H1 (cell line): Measurements from ENCODE around the gene TTC27. TPM values are rescaled to one million over a fixed set of nuclear protein-coding genes. Genes with fewer than 3 reads are reported as not detected.

Experiments
- CTCF ChIA-PET: fragments of 300-600 bp; sonication (Branson Sonifier 250); formaldehyde crosslinking; loops from one replicate; lab custom pipeline; 2021; ENCODE audit not compliant: partially characterized antibody; lab: Charles Lee
- POLR2A ChIA-PET: fragments of 300-600 bp; sonication (Branson Sonifier 250); formaldehyde crosslinking; loops from one replicate; lab custom pipeline; 2021; ENCODE audit warnings: inconsistent platforms; ENCODE audit not compliant: partially characterized antibody; lab: Charles Lee
- DNase-seq, 2 experiments: peaks; one replicate each; pipeline versions ENCODE4 v3.0.0 to v3.0.0-alpha.2; 2010 to 2022; ENCODE audit warnings: low spot score in 2 of 2, low read depth in 1 of 2, mixed read lengths in 1 of 2
- FAIRE-seq: peaks from 2 replicates; lab custom pipeline; 2011; peaks lifted over from hg19 to GRCh38; lab: Jason Lieb, UNC
- H2AFZ ChIP-seq: 2 replicates; pipeline ENCODE4 v1.8.1; 2012; ENCODE audit warnings: low read length, inconsistent platforms
- H2AK5ac ChIP-seq: 2 replicates; pipeline ENCODE4 v1.6.1; 2013; ENCODE audit warnings: low read depth, low read length
- H2BK120ac ChIP-seq: replicated peaks from 2 replicates; pipeline ENCODE3; 2013; ENCODE audit warnings: low read depth, low read length, inconsistent platforms
- H2BK12ac ChIP-seq: 2 replicates; pipeline ENCODE4 v1.6.1; 2013; ENCODE audit warnings: low read depth, low read length
- H2BK15ac ChIP-seq: 2 replicates; pipeline ENCODE4 v1.6.1; 2013; ENCODE audit warnings: low read length
- H2BK20ac ChIP-seq: 2 replicates; pipeline ENCODE4 v1.6.1; 2013; ENCODE audit warnings: low read length
- H2BK5ac ChIP-seq: 2 replicates; pipeline ENCODE4 v1.6.1; 2013; ENCODE audit warnings: low read depth, low read length
- H3K14ac ChIP-seq: 2 replicates; pipeline ENCODE4 v1.6.1; 2013; ENCODE audit warnings: inconsistent platforms; ENCODE audit not compliant: insufficient read length
- H3K18ac ChIP-seq: 2 replicates; pipeline ENCODE4 v1.6.1; 2013; ENCODE audit warnings: low read length; ENCODE audit errors: extremely low read depth
- H3K23ac ChIP-seq: 2 replicates; pipeline ENCODE4 v1.6.1; 2013; ENCODE audit warnings: inconsistent platforms; ENCODE audit not compliant: insufficient read length
- H3K23me2 ChIP-seq: 2 replicates; pipeline ENCODE4 v1.6.1; 2013; ENCODE audit warnings: low read depth, low read length
- H3K27ac ChIP-seq: 2 replicates; pipeline ENCODE4 v1.6.1; 2011; ENCODE audit warnings: low read depth, low read length, inconsistent platforms
- H3K27me3 ChIP-seq, 4 experiments: replicated peaks in 1 of 4; 1 replicate in 1 of 4; 2 replicates in 3 of 4; pipeline versions ENCODE4 v1.6.1 to v1.8.1; 2011 to 2013; ENCODE audit warnings: low read length in 3 of 4, mild to moderate bottlenecking in 3 of 4, inconsistent platforms in 2 of 4, mixed read lengths in 2 of 4, moderate library complexity in 1 of 4; ENCODE audit not compliant: control insufficient read depth in 3 of 4, insufficient read depth in 3 of 4; ENCODE audit errors: extremely low read depth in 1 of 4
- H3K36me3 ChIP-seq, 4 experiments: 2 replicates each; pipeline versions ENCODE4 v1.6.1 to v1.8.1; 2011 to 2013; ENCODE audit warnings: mild to moderate bottlenecking in 4 of 4, low read length in 3 of 4, moderate library complexity in 2 of 4, control low read depth in 1 of 4, inconsistent platforms in 1 of 4; ENCODE audit not compliant: insufficient read depth in 4 of 4, control insufficient read depth in 2 of 4
- H3K4ac ChIP-seq: replicated peaks from 2 replicates; pipeline ENCODE3; 2013; ENCODE audit warnings: low read length, low read depth, mixed read lengths, inconsistent platforms; ENCODE audit not compliant: insufficient read length
- H3K4me1 ChIP-seq, 4 experiments: replicated peaks in 1 of 4; 1 replicate in 1 of 4; 2 replicates in 3 of 4; pipeline versions ENCODE4 v1.6.1 to v1.8.1; 2011 to 2013; ENCODE audit warnings: low read length in 3 of 4, inconsistent platforms in 2 of 4, mixed read lengths in 1 of 4; ENCODE audit not compliant: insufficient read depth in 4 of 4, control insufficient read depth in 3 of 4
- H3K4me2 ChIP-seq, 2 experiments: 2 replicates each; pipeline versions ENCODE4 v1.6.1 to v1.8.1; 2011 to 2013; ENCODE audit warnings: low read depth in 2 of 2, low read length in 2 of 2, control low read depth in 1 of 2, inconsistent platforms in 1 of 2, mild to moderate bottlenecking in 1 of 2; ENCODE audit not compliant: insufficient read depth in 1 of 2
- H3K4me3 ChIP-seq, 4 experiments: fragments of 200-600, 300-600 bp in 1 of 4; sonication (generic), shearing (Covaris generic), sonication (Bioruptor Twin) in 1 of 4; 2 replicates each; pipeline versions ENCODE4 v1.5.1 to v1.8.1; 2011 to 2016; ENCODE audit warnings: low read length in 4 of 4, low read depth in 3 of 4, control low read depth in 2 of 4, inconsistent platforms in 2 of 4, mild to moderate bottlenecking in 2 of 4, mixed read lengths in 1 of 4, moderate library complexity in 1 of 4; ENCODE audit not compliant: insufficient read depth in 2 of 4; ENCODE audit errors: extremely low read depth in 1 of 4
- H3K56ac ChIP-seq: replicated peaks from 2 replicates; pipeline ENCODE3; 2013; ENCODE audit warnings: low read depth, mild to moderate bottlenecking, mixed read lengths, low read length, inconsistent platforms; ENCODE audit not compliant: insufficient read length
- H3K79me1 ChIP-seq: 2 replicates; pipeline ENCODE4 v1.6.1; 2013; ENCODE audit warnings: low read depth, low read length, control low read depth
- H3K79me2 ChIP-seq, 2 experiments: 2 replicates each; pipeline versions ENCODE4 v1.6.1 to v1.8.1; 2012 to 2013; ENCODE audit warnings: low read length in 2 of 2, mild to moderate bottlenecking in 2 of 2, inconsistent platforms in 1 of 2; ENCODE audit not compliant: insufficient read depth in 2 of 2, control insufficient read depth in 1 of 2
- H3K9ac ChIP-seq, 4 experiments: replicated peaks in 1 of 4; 1 replicate in 1 of 4; 2 replicates in 3 of 4; pipeline versions ENCODE4 v1.6.1 to v1.8.1; 2011 to 2013; ENCODE audit warnings: low read depth in 3 of 4, low read length in 3 of 4, control low read depth in 2 of 4, mild to moderate bottlenecking in 2 of 4, moderate library complexity in 2 of 4, inconsistent platforms in 1 of 4; ENCODE audit errors: extremely low read depth in 1 of 4
- H3K9me3 ChIP-seq, 2 experiments: 2 replicates each; pipeline versions ENCODE4 v1.6.1 to v1.8.1; 2012 to 2013; ENCODE audit warnings: mild to moderate bottlenecking in 2 of 2, moderate library complexity in 2 of 2, control low read depth in 1 of 2, inconsistent platforms in 1 of 2, low read depth in 1 of 2, low read length in 1 of 2, mixed read lengths in 1 of 2; ENCODE audit not compliant: insufficient read depth in 2 of 2
- H4K20me1 ChIP-seq, 2 experiments: replicated peaks in 1 of 2; 2 replicates each; pipeline versions ENCODE3 to v1.8.1; 2011 to 2013; ENCODE audit warnings: inconsistent platforms in 2 of 2, low read length in 2 of 2, mild to moderate bottlenecking in 1 of 2; ENCODE audit not compliant: insufficient read depth in 2 of 2, control insufficient read depth in 1 of 2
- H4K5ac ChIP-seq: 2 replicates; pipeline ENCODE4 v1.6.1; 2013; ENCODE audit warnings: low read length, low read depth, mixed read lengths, inconsistent platforms; ENCODE audit not compliant: insufficient read length
- H4K8ac ChIP-seq: 2 replicates; pipeline ENCODE4 v1.8.0; 2013; ENCODE audit warnings: mild to moderate bottlenecking, moderate library complexity, low read length, inconsistent platforms; ENCODE audit not compliant: insufficient read depth; ENCODE audit errors: extremely low read depth
- H4K91ac ChIP-seq: replicated peaks from 2 replicates; pipeline ENCODE3; 2013; ENCODE audit warnings: low read length, mixed read lengths, inconsistent platforms; ENCODE audit not compliant: insufficient read length
- BCL11A ChIP-seq, 2 experiments: IDR thresholded peaks; one replicate each; pipeline ENCODE4 v1.6.1; 2011; ENCODE audit warnings: low read depth in 2 of 2, low read length in 2 of 2, mild to moderate bottlenecking in 2 of 2
- CBX5 ChIP-seq: fragments of 300-800, 300-1000 bp; sonication (generic); IDR thresholded peaks from 2 replicates; pipeline ENCODE4 v1.7.1; 2016; ENCODE audit warnings: antibody characterized with exemption, low read length, low read depth
- EZH2 ChIP-seq: fragments of 200-600 bp; sonication (generic); IDR thresholded peaks from 2 replicates; pipeline ENCODE4 v1.7.1; 2012; ENCODE audit warnings: low read depth, mild to moderate bottlenecking, moderate library complexity, low read length, inconsistent platforms; ENCODE audit not compliant: severe bottlenecking
- GTF2F1 ChIP-seq: IDR thresholded peaks from 2 replicates; pipeline ENCODE4 v1.6.1; 2012; ENCODE audit warnings: low read depth, low read length, improper control_type of control experiment, borderline replicate concordance
- HDAC6 ChIP-seq: IDR thresholded peaks from one replicate; pipeline ENCODE4 v1.7.1; 2012; ENCODE audit warnings: low read depth, mild to moderate bottlenecking, inconsistent platforms, low read length, moderate library complexity
- KDM4A ChIP-seq: IDR thresholded peaks from one replicate; pipeline ENCODE4 v1.7.1; 2012; ENCODE audit warnings: low read depth, mild to moderate bottlenecking, moderate library complexity, low read length, inconsistent platforms; ENCODE audit not compliant: severe bottlenecking
- SIX5 ChIP-seq: IDR thresholded peaks from 2 replicates; pipeline ENCODE4 v1.6.1; 2011; ENCODE audit warnings: mild to moderate bottlenecking, low read depth, low read length
- SUZ12 ChIP-seq: fragments of 200-600 bp; sonication (generic); IDR thresholded peaks from 2 replicates; pipeline ENCODE4 v1.6.1; 2012; ENCODE audit warnings: mild to moderate bottlenecking, inconsistent platforms, low read length, moderate library complexity, mixed read lengths
- WGBS, 2 experiments: shearing (Covaris generic) in 1 of 2; methylation state at CpG; one replicate each; pipeline versions ENCODE4 v1.1.6 to v1.1.7; 2013 to 2015; ENCODE audit warnings: low lambda C conversion rate in 2 of 2, mixed read lengths in 2 of 2, inconsistent platforms in 1 of 2, low coverage in 1 of 2, missing lambda C conversion rate in 1 of 2; ENCODE audit not compliant: insufficient replicate concordance in 2 of 2, insufficient coverage in 1 of 2, insufficient read length in 1 of 2; ENCODE audit errors: extremely low coverage in 1 of 2, missing lambda C conversion rate in 1 of 2; 5-methylcytosine and 5-hydroxymethylcytosine counted together
- long read RNA-seq, 2 experiments: library from RNA in 1 of 2; library from capped mRNA in 1 of 2; stranded (forward); transcript quantifications; one replicate each; pipeline ENCODE4 v2.0.0, GENCODE V29; 2021; ENCODE audit warnings: inconsistent platforms in 1 of 2
- polyA minus RNA-seq, 3 experiments: library from RNA; depleted of rRNA, polyadenylated mRNA; stranded (reverse); fragments of >200 nt; gene quantifications; 1 replicate in 2 of 3; 2 replicates in 1 of 3; pipeline ENCODE4 v1.2.3, GENCODE V29; 2011
- polyA plus RNA-seq, 7 experiments: library from polyadenylated mRNA; depleted of rRNA in 3 of 7; stranded (reverse) in 5 of 7; unstranded in 2 of 7; fragments of >200 nt in 5 of 7; fragments of 200-250 nt in 2 of 7; gene quantifications; 1 replicate in 5 of 7; 2 replicates in 1 of 7; 4 replicates in 1 of 7; pipeline versions ENCODE4 v1.2.1 to v1.2.3, GENCODE V29; 2011 to 2013; ENCODE audit warnings: missing spikeins in 2 of 7, mixed read lengths in 2 of 7
- total RNA-seq: library from RNA; stranded (reverse); fragmentation: NEBNext Ultra II Directional; extraction: Animal tissue kit (Norgen Biotek cat#: 25700); gene quantifications from 2 replicates; pipeline ENCODE4 v1.2.1, GENCODE V29; 2021

Gene TTC27
- 25.7 and 29.1 TPM in 2 replicates for total RNA-seq
- polyA plus RNA-seq (2011; rRNA removed), result 12.9 and 13.8 TPM in 2 replicates
- 14.0 TPM for polyA plus RNA-seq (2011; cell fraction: cytosol; rRNA removed)
- 10.7 TPM for polyA plus RNA-seq (2011; cell fraction: nucleus; rRNA removed)
- polyA plus RNA-seq (2012, experiment 1 of 2), result 15.3 to 23.5 TPM (median 19.7 TPM) in 4 replicates
- polyA plus RNA-seq (2012, experiment 2 of 2), result 1.9 TPM
- 16.5 TPM for polyA plus RNA-seq (2013, experiment 1 of 2)
- polyA plus RNA-seq (2013, experiment 2 of 2), result 15.3 TPM
- 27.1 and 34.3 TPM in 2 replicates for polyA minus RNA-seq (2011; rRNA and poly(A)+ RNA removed)
- 9.8 TPM for polyA minus RNA-seq (2011; cell fraction: cytosol; rRNA and poly(A)+ RNA removed)
- polyA minus RNA-seq (2011; cell fraction: nucleus; rRNA and poly(A)+ RNA removed), result 39.9 TPM
- long read RNA-seq, experiment 1, partial matches to known transcripts, result 10 of 19 reads
- long read RNA-seq, experiment 1, other reads (novel, unspliced or antisense), result 9 of 19 reads
- long read RNA-seq, experiment 2, transcript TTC27-201 (20 exons, 2,876 nt), result major isoform, 15 of 29 reads
- long read RNA-seq, experiment 2, partial matches to known transcripts, result 12 of 29 reads
- long read RNA-seq, experiment 2, other reads (novel, unspliced or antisense), result 2 of 29 reads

DNA sequence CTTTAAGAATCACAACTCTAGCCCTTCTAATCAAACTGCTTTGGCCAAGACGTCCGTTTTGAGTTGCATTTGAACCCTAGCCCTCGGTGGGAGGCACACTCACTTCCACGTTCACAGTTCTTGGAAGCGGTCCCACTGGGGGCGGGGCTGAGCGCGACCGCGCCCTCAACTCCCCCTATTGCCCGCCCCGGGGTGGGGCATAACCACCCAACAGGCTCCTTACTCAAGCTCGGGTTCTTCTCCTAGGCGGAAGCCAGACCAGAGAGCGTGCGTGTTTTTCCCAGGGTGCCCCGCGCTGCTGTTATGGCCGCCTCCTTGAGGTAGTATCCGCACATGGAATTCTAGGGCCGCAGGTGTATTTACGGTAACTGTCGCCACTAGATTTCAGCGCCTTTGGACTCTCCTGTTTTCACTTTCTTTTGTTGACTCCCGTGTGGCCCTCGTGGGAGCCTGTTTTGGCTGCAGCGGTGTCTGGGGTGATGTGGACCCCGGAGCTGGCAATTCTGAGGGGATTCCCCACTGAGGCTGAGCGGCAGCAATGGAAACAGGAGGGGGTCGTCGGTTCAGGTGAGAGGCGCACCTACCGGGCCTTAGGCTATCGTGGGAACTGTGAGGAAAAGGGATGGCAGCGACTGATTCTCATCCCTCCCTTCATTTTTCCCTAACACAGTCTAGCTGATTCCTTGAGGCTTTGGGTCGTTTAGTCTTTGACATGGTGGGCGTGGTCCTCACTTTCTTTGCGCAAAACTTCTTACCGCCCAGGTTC, at the start of gene TTC27:
Gene TTC27, plus strand, starts transcription at position 237 of the 766 bp plus-strand sequence. Its CDS starts 243 bp downstream, at position 480.
- POLR2A ChIA-PET, result interaction anchor here (0.8 to 2.0 kb wide), 4 partner anchors 9 to 70 kb away, joined by 3 to 5 read pairs (median 4); no protein-coding TSS in a partner anchor
- no peak for TF ChIP-seq EZH2
- no peak for TF ChIP-seq HDAC6
- no peak for TF ChIP-seq SUZ12
- no peak for TF ChIP-seq SIX5
- TF ChIP-seq GTF2F1, result no peak
- TF ChIP-seq KDM4A, result peak; percentile 77
- no peak for TF ChIP-seq BCL11A (IDR thresholded peaks at IDR 0.05; ENCODE audit: low read depth in 2 of 2, low read length in 2 of 2)
- no peak for TF ChIP-seq CBX5

More for the DNA sequence above, at the start of gene TTC27:
- Histone ChIP-seq H4K20me1 (no peaks in the 10 kb centered on the region), H3K9me3 (no peaks in the 10 kb centered on the region), H3K9ac (peak within 1 kb of the TSS in 3 of 4 experiments; percentile 75 to 87 (median 76); a peak in 6 of 7 replicates), H2BK120ac (no peak within 1 kb of the TSS), H3K27ac (peak within 1 kb of the TSS; percentile 70), H3K23me2 (peaks cover 8% of the 10 kb centered on the region; the same call in 1 of the 2 replicates), H3K79me2 (peaks cover 0 to 4% of the 10 kb centered on the region in 2 experiments; a peak in 1 of 4 replicates), H3K27me3 (no peaks in the 10 kb centered on the region), H2AFZ (peak within 1 kb of the TSS; percentile 99), H4K91ac (no peak within 1 kb of the TSS), H2BK12ac (0 out of 2 replicates have a peak within 1 kb of the TSS, but pooled peaks have one; percentile 4), H2BK5ac (peak within 1 kb of the TSS; percentile 78), H3K4ac (no peak within 1 kb of the TSS), H3K79me1 (no peaks in the 10 kb centered on the region), H2BK20ac (no peak within 1 kb of the TSS), H3K14ac (no peak within 1 kb of the TSS), H3K36me3 (peaks cover 0 to 3% (median 0%) of the 10 kb centered on the region in 4 experiments; a peak in 1 of 8 replicates), H2AK5ac (0 out of 2 replicates have a peak within 1 kb of the TSS, but pooled peaks have one; percentile 24), H3K4me2 (peak within 1 kb of the TSS; percentile 92 to 95), H3K4me1 (no peaks in the 10 kb centered on the region; a peak in 1 of 7 replicates), H3K23ac (no peak within 1 kb of the TSS), H4K5ac (peak within 1 kb of the TSS; percentile 34), H4K8ac (peak within 1 kb of the TSS; percentile 94), H3K56ac (no peak within 1 kb of the TSS), H3K4me3 (peak within 1 kb of the TSS; percentile 91 to 97 (median 92)), H3K18ac (peak within 1 kb of the TSS; percentile 64), H2BK15ac (no peak within 1 kb of the TSS)
- peak; percentile 89 to 93 for DNase-seq
- peak; percentile 32 for FAIRE-seq
- CTCF ChIA-PET, result interaction anchor here (0.7 to 2.3 kb wide), 2 partner anchors 25 to 47 kb away, joined by 3 to 7 read pairs; no protein-coding TSS in a partner anchor
- WGBS, 2 experiments, result 2% methylated on average over 39 of the region's 39 CpGs; no CpG with 5 or more reads in 1 of the 2 experiments
